HG03159 (cell line): ENCODE results near the gene CHST15.
"Not testable (repeated sequence)": the region's sequence is repeated elsewhere in the genome, so short reads cannot be mapped to it uniquely, and the experiment has no call there.

Experiments used
- ATAC-seq: cut with Tn5 transposase; IDR thresholded peaks from one replicate; pipeline ENCODE4 v1.9.1; 2021; ENCODE audit warnings: mild to moderate bottlenecking, moderate library complexity; ENCODE audit not compliant: unreplicated experiment

CHST15 gene

GRCh38 chr10:124099604-124100003 lies 6.2 kb upstream of the CHST15 start:
- ATAC-seq: no peak

- ATAC-seq: no peak
These were observed 5.2 kb upstream of the CHST15 start for GRCh38 chr10:124098575-124098974.

- no peak for ATAC-seq
These were observed 4.5 kb upstream of the CHST15 start for GRCh38 chr10:124097883-124098282.

- ATAC-seq: no peak
These were observed 3.1 kb upstream of the CHST15 start for GRCh38 chr10:124096494-124096893.

GRCh38 chr10:124095801-124096200 lies 2.4 kb upstream of the CHST15 start:
- ATAC-seq: not testable (repeated sequence)

GRCh38 chr10:124095096-124095495 lies 1.7 kb upstream of the CHST15 start:
- ATAC-seq: no peak

GRCh38 chr10:124094419-124094785 lies 1.0 kb upstream of the CHST15 start:
- no peak for ATAC-seq

- ATAC-seq: not testable (repeated sequence)
These were observed 498 bp upstream of the CHST15 start for GRCh38 chr10:124093774-124094418.

GRCh38 chr10:124092250-124092859 lies 1.0 kb downstream of the CHST15 start:
- no peak for ATAC-seq

GRCh38 chr10:124091646-124092249 lies 1.6 kb downstream of the CHST15 start:
- no peak for ATAC-seq

- no peak for ATAC-seq
These were observed 2.7 kb downstream of the CHST15 start for GRCh38 chr10:124090601-124091209.

GRCh38 chr10:124089859-124090258 lies 3.5 kb downstream of the CHST15 start:
- no peak for ATAC-seq

- no peak for ATAC-seq
These were observed 4.5 kb downstream of the CHST15 start for GRCh38 chr10:124088915-124089314.

GRCh38 chr10:124087672-124088634 lies 5.4 kb downstream of the CHST15 start:
- ATAC-seq: no peak

- ATAC-seq: no peak
These were observed 6.4 kb downstream of the CHST15 start for GRCh38 chr10:124086787-124087671.

GRCh38 chr10:124086097-124086710 lies 7.2 kb downstream of the CHST15 start:
- ATAC-seq: no peak

- no peak for ATAC-seq
These were observed 7.7 kb downstream of the CHST15 start for GRCh38 chr10:124085680-124086079.

GRCh38 chr10:124084708-124085107 lies 8.7 kb downstream of the CHST15 start:
- ATAC-seq: no peak

GRCh38 chr10:124083740-124084397 lies 9.5 kb downstream of the CHST15 start:
- no peak for ATAC-seq
